Thoracic aorta (tissue), 2 donors: ENCODE measurements around the gene SNX4. TPM values are rescaled to one million over a fixed set of nuclear protein-coding genes. Genes with fewer than 3 reads are reported as not detected.

ENCODE experiments used
- ATAC-seq: fragments of 150-250 bp; one replicate; pipeline ENCODE4 v1.8.0; 2017; ENCODE audit warnings: low read depth; ENCODE audit not compliant: insufficient number of reproducible peaks, low FRiP score
- DNase-seq: peaks from one replicate; pipeline ENCODE4 v3.0.0-alpha.2; 2020; ENCODE audit warnings: low spot score
- H3K27ac ChIP-seq, 2 donors: fragments of 200-600 bp; sonication (generic); 1 replicate in 1 of 2; 2 replicates in 1 of 2; pipeline ENCODE4 v1.5.1; 2016; ENCODE audit warnings: mild to moderate bottlenecking in 2 of 2, moderate library complexity in 2 of 2
- H3K27me3 ChIP-seq: fragments of 200-600 bp; sonication (generic); replicated peaks from 2 replicates; pipeline ENCODE4 v1.6.0; 2016; ENCODE audit warnings: mild to moderate bottlenecking; ENCODE audit not compliant: insufficient read depth
- H3K36me3 ChIP-seq: fragments of 200-600 bp; sonication (generic); one replicate; pipeline ENCODE4 v1.5.1; 2016
- H3K4me1 ChIP-seq, 2 donors: fragments of 200-600 bp; sonication (generic); 1 replicate in 1 of 2; 2 replicates in 1 of 2; pipeline versions ENCODE4 v1.5.1 to v1.6.0; 2016; ENCODE audit warnings: low read depth in 2 of 2, mild to moderate bottlenecking in 1 of 2; ENCODE audit not compliant: control insufficient read depth in 1 of 2
- H3K4me3 ChIP-seq: fragments of 200-600 bp; sonication (generic); 2 replicates; pipeline ENCODE4 v1.5.1; 2016; ENCODE audit warnings: mild to moderate bottlenecking
- H3K9me3 ChIP-seq: fragments of 200-600 bp; sonication (generic); 2 replicates; pipeline ENCODE4 v1.5.1; 2016
- CTCF ChIP-seq: fragments of 200-600 bp; sonication (generic); IDR thresholded peaks from one replicate; pipeline ENCODE4 v1.5.1; 2019; ENCODE audit warnings: antibody characterized with exemption
- total RNA-seq, 2 donors: library from RNA; depleted of rRNA; stranded (reverse); fragments of >200 nt; gene quantifications; one replicate each; pipeline versions ENCODE4 v1.1.0 to v1.2.3, GENCODE V29; 2016

SNX4 gene
- total RNA-seq, 2 donors from 2014 or later, result 26.4 to 29.9 TPM

GRCh38 chr3:125433611-125434041 is 86.4 kb downstream of the SNX4 start:
- Histone ChIP-seq H3K27me3 (no peaks in the 10 kb centered on the region), H3K4me1 (peaks cover 0 to 14% of the 10 kb centered on the region in 2 donors), H3K27ac (no peak overlapping the region), H3K9me3 (no peaks in the 10 kb centered on the region), H3K36me3 (no peaks in the 10 kb centered on the region), H3K4me3 (no peak overlapping the region)
- DNase-seq (no peak), ATAC-seq (no peak)
- TF ChIP-seq CTCF, result no peak

- Histone ChIP-seq H3K4me3 (no peak overlapping the region), H3K27me3 (no peaks in the 10 kb centered on the region), H3K36me3 (no peaks in the 10 kb centered on the region), H3K9me3 (no peaks in the 10 kb centered on the region), H3K4me1 (peaks cover 0 to 9% of the 10 kb centered on the region in 2 donors), H3K27ac (no peak overlapping the region)
- ATAC-seq (no peak), DNase-seq (no peak)
- TF ChIP-seq CTCF, result no peak
Observed at GRCh38 chr3:125433091-125433534, 86.9 kb downstream of the SNX4 start.

- Histone ChIP-seq H3K4me3 (no peak overlapping the region), H3K27ac (no peak overlapping the region), H3K4me1 (no peaks in the 10 kb centered on the region), H3K27me3 (no peaks in the 10 kb centered on the region), H3K9me3 (no peaks in the 10 kb centered on the region), H3K36me3 (no peaks in the 10 kb centered on the region)
- no peak for TF ChIP-seq CTCF
- DNase-seq (no peak), ATAC-seq (no peak)
Observed at GRCh38 chr3:125431912-125432790, 87.9 kb downstream of the SNX4 start.

- Histone ChIP-seq H3K27ac (no peak overlapping the region), H3K9me3 (no peaks in the 10 kb centered on the region), H3K4me1 (no peaks in the 10 kb centered on the region), H3K4me3 (no peak overlapping the region), H3K27me3 (no peaks in the 10 kb centered on the region), H3K36me3 (no peaks in the 10 kb centered on the region)
- DNase-seq, result no peak
- no peak for ATAC-seq
- no peak for TF ChIP-seq CTCF
Observed at GRCh38 chr3:125431391-125431790, 88.6 kb downstream of the SNX4 start.

GRCh38 chr3:125428216-125428830 is 91.7 kb downstream of the SNX4 start:
- H3K27ac ChIP-seq, result no peak overlapping the region
- H3K36me3 ChIP-seq, result no peaks in the 10 kb centered on the region
- H3K9me3 ChIP-seq, result no peaks in the 10 kb centered on the region
- no peak for ATAC-seq
- TF ChIP-seq CTCF, result no peak
- no peaks in the 10 kb centered on the region for H3K4me1 ChIP-seq
- H3K4me3 ChIP-seq, result no peak overlapping the region
- DNase-seq, result no peak
- H3K27me3 ChIP-seq, result no peaks in the 10 kb centered on the region
